ENCODE results near the gene RBBP4.

DNA sequence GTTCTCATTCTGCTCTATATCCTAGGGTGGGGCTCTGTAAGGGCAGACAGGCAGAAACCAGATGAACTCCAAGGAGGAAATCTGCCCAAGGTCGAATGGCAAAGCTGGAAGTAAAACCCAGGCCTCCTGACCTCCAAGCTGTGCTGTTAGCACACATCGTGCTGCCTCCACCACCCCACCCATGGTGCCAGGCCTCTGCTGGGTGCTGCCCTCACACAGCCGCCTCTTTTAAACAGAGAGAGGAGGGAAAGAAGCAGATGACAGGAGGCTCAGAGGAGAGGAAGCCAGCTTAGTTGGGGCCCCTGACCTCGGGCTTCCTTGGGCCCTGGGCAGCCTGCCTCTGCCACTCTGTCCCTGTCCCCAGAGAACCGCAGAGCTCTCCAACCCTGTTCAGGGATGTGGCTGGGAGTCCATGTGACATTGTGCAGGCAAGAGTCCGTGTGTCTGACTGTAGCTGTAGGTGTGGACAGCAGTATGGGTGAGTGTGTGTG, 50.5 kb downstream of the RBBP4 start:
- TF ChIP-seq, protein P1, sequence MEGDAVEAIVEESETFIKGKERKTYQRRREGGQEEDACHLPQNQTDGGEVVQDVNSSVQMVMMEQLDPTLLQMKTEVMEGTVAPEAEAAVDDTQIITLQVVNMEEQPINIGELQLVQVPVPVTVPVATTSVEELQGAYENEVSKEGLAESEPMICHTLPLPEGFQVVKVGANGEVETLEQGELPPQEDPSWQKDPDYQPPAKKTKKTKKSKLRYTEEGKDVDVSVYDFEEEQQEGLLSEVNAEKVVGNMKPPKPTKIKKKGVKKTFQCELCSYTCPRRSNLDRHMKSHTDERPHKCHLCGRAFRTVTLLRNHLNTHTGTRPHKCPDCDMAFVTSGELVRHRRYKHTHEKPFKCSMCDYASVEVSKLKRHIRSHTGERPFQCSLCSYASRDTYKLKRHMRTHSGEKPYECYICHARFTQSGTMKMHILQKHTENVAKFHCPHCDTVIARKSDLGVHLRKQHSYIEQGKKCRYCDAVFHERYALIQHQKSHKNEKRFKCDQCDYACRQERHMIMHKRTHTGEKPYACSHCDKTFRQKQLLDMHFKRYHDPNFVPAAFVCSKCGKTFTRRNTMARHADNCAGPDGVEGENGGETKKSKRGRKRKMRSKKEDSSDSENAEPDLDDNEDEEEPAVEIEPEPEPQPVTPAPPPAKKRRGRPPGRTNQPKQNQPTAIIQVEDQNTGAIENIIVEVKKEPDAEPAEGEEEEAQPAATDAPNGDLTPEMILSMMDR (conservative IDR thresholded peaks at IDR 0.05; ENCODE audit: low read length): no peak
- no peak for TF ChIP-seq EZH2phosphoT487 (IDR thresholded peaks at IDR 0.05; ENCODE audit: borderline replicate concordance)

All from Loucy (cell line).